ENCODE data around the gene RPTOR. TPM values are rescaled to one million over a fixed set of nuclear protein-coding genes. Genes with fewer than 3 reads are reported as not detected.
"Not testable (repeated sequence)": the region's sequence is repeated elsewhere in the genome, so short reads cannot be mapped to it uniquely, and the experiment has no call there.

The RPTOR gene
- polyA plus RNA-seq, 1 donor: 31.1 TPM

GRCh38 chr17:80696456-80696855 is 151.8 kb downstream of the RPTOR start:
- DNase-seq: no peak

- no peak for DNase-seq
Observed at GRCh38 chr17:80696964-80697363, 152.3 kb downstream of the RPTOR start.

GRCh38 chr17:80698297-80698696 is 153.7 kb downstream of the RPTOR start:
- DNase-seq: no peak

GRCh38 chr17:80699205-80699604 is 154.6 kb downstream of the RPTOR start:
- DNase-seq: not testable (repeated sequence)

GRCh38 chr17:80701730-80702129 is 157.1 kb downstream of the RPTOR start:
- DNase-seq: no peak

GRCh38 chr17:80702315-80703141 is 157.9 kb downstream of the RPTOR start:
- no peak for DNase-seq

- DNase-seq: no peak
Observed at GRCh38 chr17:80703142-80703478, 158.5 kb downstream of the RPTOR start.

- no peak for DNase-seq
Observed at GRCh38 chr17:80704381-80704819, 159.8 kb downstream of the RPTOR start.

- DNase-seq: no peak
Observed at GRCh38 chr17:80704894-80705293, 160.3 kb downstream of the RPTOR start.

GRCh38 chr17:80705988-80706387 is 161.3 kb downstream of the RPTOR start:
- DNase-seq: no peak

GRCh38 chr17:80706463-80706867 is 161.8 kb downstream of the RPTOR start:
- no peak for DNase-seq

GRCh38 chr17:80708480-80708879 is 163.8 kb downstream of the RPTOR start:
- no peak for DNase-seq

- DNase-seq: no peak
Observed at GRCh38 chr17:80709090-80709695, 164.6 kb downstream of the RPTOR start.

GRCh38 chr17:80710714-80711302 is 166.2 kb downstream of the RPTOR start:
- DNase-seq: no peak

GRCh38 chr17:80712089-80712488 is 167.5 kb downstream of the RPTOR start:
- DNase-seq: no peak

- no peak for DNase-seq
Observed at GRCh38 chr17:80712606-80713005, 168.0 kb downstream of the RPTOR start.

- no peak for DNase-seq
Observed at GRCh38 chr17:80716986-80717719, 172.5 kb downstream of the RPTOR start.

GRCh38 chr17:80717720-80718083 is 173.1 kb downstream of the RPTOR start:
- DNase-seq: no peak

- DNase-seq: no peak
Observed at GRCh38 chr17:80718428-80718827, 173.8 kb downstream of the RPTOR start.

- DNase-seq: no peak
Observed at GRCh38 chr17:80719449-80719848, 174.8 kb downstream of the RPTOR start.

- no peak for DNase-seq
Observed at GRCh38 chr17:80720610-80721577, 176.3 kb downstream of the RPTOR start.

GRCh38 chr17:80722661-80723060 is 178.0 kb downstream of the RPTOR start:
- no peak for DNase-seq
